Neural cell (in vitro differentiated cells): ENCODE measurements around the gene DCTD. TPM values are rescaled to one million over a fixed set of nuclear protein-coding genes. Genes with fewer than 3 reads are reported as not detected.

ENCODE experiments used
- H2AFZ ChIP-seq: fragments of 200-600, 300-800 bp; sonication (generic), shearing (Covaris generic); 2 replicates; pipeline ENCODE4 v1.6.0; 2014; ENCODE audit warnings: low read depth, mild to moderate bottlenecking, antibody characterized with exemption, low read length, moderate library complexity
- H3F3A ChIP-seq: fragments of 200-600 bp; shearing (Covaris generic); 2 replicates; pipeline ENCODE4 v1.6.1; 2016; ENCODE audit warnings: mild to moderate bottlenecking, moderate library complexity, mixed read lengths, antibody characterized with exemption, low read length; ENCODE audit not compliant: insufficient read depth, poor library complexity, severe bottlenecking
- H3K27ac ChIP-seq: fragments of 200-600, 300-800 bp; sonication (generic), shearing (Covaris generic); 2 replicates; pipeline ENCODE4 v1.5.1; 2014; ENCODE audit warnings: mild to moderate bottlenecking, low read length, moderate library complexity
- H3K27me3 ChIP-seq: fragments of 300-800, 200-600 bp; sonication (generic), shearing (Covaris generic); 2 replicates; pipeline ENCODE4 v1.6.0; 2014; ENCODE audit warnings: mild to moderate bottlenecking, low read depth, low read length, moderate library complexity; ENCODE audit not compliant: insufficient read depth
- H3K36me3 ChIP-seq: fragments of 300-800, 200-600 bp; sonication (generic), shearing (Covaris generic); 2 replicates; pipeline ENCODE4 v1.5.1; 2014; ENCODE audit warnings: mild to moderate bottlenecking, antibody characterized with exemption, low read length, moderate library complexity; ENCODE audit not compliant: insufficient read depth
- H3K4me2 ChIP-seq: fragments of 300-800, 200-600 bp; sonication (generic), shearing (Covaris generic); 2 replicates; pipeline ENCODE4 v1.6.0; 2014; ENCODE audit warnings: mild to moderate bottlenecking, low read length
- H3K4me3 ChIP-seq: fragments of 300-800, 200-600 bp; sonication (generic), shearing (Covaris generic); 2 replicates; pipeline ENCODE4 v1.5.1; 2014; ENCODE audit warnings: mild to moderate bottlenecking, low read length, moderate library complexity
- H3K79me2 ChIP-seq: fragments of 200-600 bp; shearing (Covaris generic); replicated peaks from 2 replicates; pipeline ENCODE4 v1.6.0; 2014; ENCODE audit warnings: mild to moderate bottlenecking, low read length, moderate library complexity; ENCODE audit not compliant: insufficient read depth
- H3K9ac ChIP-seq: fragments of 300-800, 200-600 bp; sonication (generic), shearing (Covaris generic); 2 replicates; pipeline ENCODE4 v1.6.1; 2016; ENCODE audit warnings: mild to moderate bottlenecking, low read length, mixed read lengths
- H3K9me2 ChIP-seq: fragments of 200-600 bp; shearing (Covaris generic); 2 replicates; pipeline ENCODE4 v1.6.1; 2016; ENCODE audit warnings: mild to moderate bottlenecking, low read length, mixed read lengths; ENCODE audit not compliant: insufficient read depth
- H3K9me3 ChIP-seq: fragments of 200-600, 300-800 bp; sonication (generic), shearing (Covaris generic); 2 replicates; pipeline ENCODE4 v1.6.1; 2016; ENCODE audit warnings: mild to moderate bottlenecking, mixed run types, low read length, moderate library complexity, mixed read lengths
- H4K20me1 ChIP-seq: fragments of 200-600 bp; shearing (Covaris generic); 2 replicates; pipeline ENCODE4 v1.6.1; 2016; ENCODE audit warnings: mild to moderate bottlenecking, mixed run types; ENCODE audit not compliant: insufficient read depth
- EP300 ChIP-seq: fragments of 450-650 bp; conservative IDR thresholded peaks from 2 replicates; pipeline ENCODE4 v1.6.1; 2014; ENCODE audit warnings: antibody characterized with exemption, mild to moderate bottlenecking, moderate library complexity; ENCODE audit not compliant: poor library complexity, severe bottlenecking
- EZH2 ChIP-seq: fragments of 200-600, 300-800 bp; shearing (Covaris generic), sonication (generic); IDR thresholded peaks from 2 replicates; pipeline ENCODE4 v1.6.1; 2014; ENCODE audit warnings: antibody characterized with exemption, low read length, borderline replicate concordance, mild to moderate bottlenecking; ENCODE audit not compliant: insufficient read depth, poor library complexity, severe bottlenecking
- MXI1 ChIP-seq: fragments of 450-650 bp; conservative IDR thresholded peaks from 2 replicates; pipeline ENCODE4 v1.6.1; 2014; ENCODE audit warnings: antibody characterized with exemption, mild to moderate bottlenecking; ENCODE audit not compliant: poor library complexity, severe bottlenecking
- POLR2AphosphoS5 ChIP-seq: IDR thresholded peaks from 2 replicates; pipeline ENCODE4 v1.6.1; 2012
- RAD21 ChIP-seq: fragments of 450-650 bp; conservative IDR thresholded peaks from 2 replicates; pipeline ENCODE4 v1.6.1; 2014; ENCODE audit warnings: antibody characterized with exemption, mild to moderate bottlenecking, moderate library complexity
- SMC3 ChIP-seq: fragments of 450-650 bp; conservative IDR thresholded peaks from 2 replicates; pipeline ENCODE4 v1.6.1; 2014; ENCODE audit warnings: antibody characterized with exemption, mild to moderate bottlenecking, moderate library complexity; ENCODE audit not compliant: poor library complexity
- TAF1 ChIP-seq: IDR thresholded peaks from 2 replicates; pipeline ENCODE4 v1.6.1; 2012; ENCODE audit warnings: low read depth
- polyA plus RNA-seq: library from polyadenylated mRNA; depleted of rRNA; stranded (reverse); fragments of >200 nt; gene quantifications from 2 replicates; pipeline ENCODE4 v1.2.3, GENCODE V29; 2014
- TF ChIP-seq, protein P1 (sequence below): IDR thresholded peaks from 2 replicates; pipeline ENCODE4 v1.6.1; 2012; ENCODE audit warnings: borderline replicate concordance
- TF ChIP-seq, protein P2 (sequence below): fragments of 450-650 bp; IDR thresholded peaks from 2 replicates; pipeline ENCODE4 v1.5.1; 2014; ENCODE audit warnings: antibody characterized with exemption, mild to moderate bottlenecking, moderate library complexity; ENCODE audit not compliant: poor library complexity, severe bottlenecking

DCTD gene
- polyA plus RNA-seq, 1 donor from 2014 or later = 26.4 TPM

DNA sequence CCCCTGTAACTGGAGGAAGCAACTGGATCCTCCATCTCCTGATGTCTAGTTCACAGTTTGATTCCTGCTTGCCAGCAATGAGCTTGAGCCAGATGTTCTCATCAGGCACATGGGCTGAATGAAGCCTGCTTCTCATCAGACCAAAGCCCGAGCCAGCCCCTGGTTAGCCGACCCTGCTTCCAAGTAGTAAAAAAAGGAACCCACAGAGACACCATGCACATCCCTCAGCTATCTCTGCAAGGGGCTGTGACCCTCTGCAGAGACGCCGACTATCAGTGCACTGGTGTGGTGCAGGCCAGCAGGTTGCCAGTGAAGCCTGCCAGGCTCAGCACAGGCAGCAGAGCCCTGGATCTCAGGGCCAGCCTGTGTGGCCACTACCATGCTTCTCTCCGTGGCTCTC, 2.8 kb downstream of the DCTD start:
- Histone ChIP-seq H3K4me3 (no peak overlapping the region), H3K9ac (no peak overlapping the region), H3K4me2 (no peak overlapping the region), H2AFZ (no peak overlapping the region), H3F3A (no peaks in the 10 kb centered on the region), H3K36me3 (no peaks in the 10 kb centered on the region), H3K79me2 (no peaks in the 10 kb centered on the region), H3K27me3 (no peaks in the 10 kb centered on the region), H3K9me2 (no peaks in the 10 kb centered on the region), H3K9me3 (no peaks in the 10 kb centered on the region), H3K27ac (no peak overlapping the region), H4K20me1 (no peaks in the 10 kb centered on the region)
- TF ChIP-seq EP300 (no peak), POLR2AphosphoS5 (no peak), SMC3 (no peak), MXI1 (no peak), RAD21 (no peak), TAF1 (no peak), EZH2 (no peak)
- TF ChIP-seq, protein P1, sequence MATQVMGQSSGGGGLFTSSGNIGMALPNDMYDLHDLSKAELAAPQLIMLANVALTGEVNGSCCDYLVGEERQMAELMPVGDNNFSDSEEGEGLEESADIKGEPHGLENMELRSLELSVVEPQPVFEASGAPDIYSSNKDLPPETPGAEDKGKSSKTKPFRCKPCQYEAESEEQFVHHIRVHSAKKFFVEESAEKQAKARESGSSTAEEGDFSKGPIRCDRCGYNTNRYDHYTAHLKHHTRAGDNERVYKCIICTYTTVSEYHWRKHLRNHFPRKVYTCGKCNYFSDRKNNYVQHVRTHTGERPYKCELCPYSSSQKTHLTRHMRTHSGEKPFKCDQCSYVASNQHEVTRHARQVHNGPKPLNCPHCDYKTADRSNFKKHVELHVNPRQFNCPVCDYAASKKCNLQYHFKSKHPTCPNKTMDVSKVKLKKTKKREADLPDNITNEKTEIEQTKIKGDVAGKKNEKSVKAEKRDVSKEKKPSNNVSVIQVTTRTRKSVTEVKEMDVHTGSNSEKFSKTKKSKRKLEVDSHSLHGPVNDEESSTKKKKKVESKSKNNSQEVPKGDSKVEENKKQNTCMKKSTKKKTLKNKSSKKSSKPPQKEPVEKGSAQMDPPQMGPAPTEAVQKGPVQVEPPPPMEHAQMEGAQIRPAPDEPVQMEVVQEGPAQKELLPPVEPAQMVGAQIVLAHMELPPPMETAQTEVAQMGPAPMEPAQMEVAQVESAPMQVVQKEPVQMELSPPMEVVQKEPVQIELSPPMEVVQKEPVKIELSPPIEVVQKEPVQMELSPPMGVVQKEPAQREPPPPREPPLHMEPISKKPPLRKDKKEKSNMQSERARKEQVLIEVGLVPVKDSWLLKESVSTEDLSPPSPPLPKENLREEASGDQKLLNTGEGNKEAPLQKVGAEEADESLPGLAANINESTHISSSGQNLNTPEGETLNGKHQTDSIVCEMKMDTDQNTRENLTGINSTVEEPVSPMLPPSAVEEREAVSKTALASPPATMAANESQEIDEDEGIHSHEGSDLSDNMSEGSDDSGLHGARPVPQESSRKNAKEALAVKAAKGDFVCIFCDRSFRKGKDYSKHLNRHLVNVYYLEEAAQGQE = no peak
- TF ChIP-seq, protein P2, sequence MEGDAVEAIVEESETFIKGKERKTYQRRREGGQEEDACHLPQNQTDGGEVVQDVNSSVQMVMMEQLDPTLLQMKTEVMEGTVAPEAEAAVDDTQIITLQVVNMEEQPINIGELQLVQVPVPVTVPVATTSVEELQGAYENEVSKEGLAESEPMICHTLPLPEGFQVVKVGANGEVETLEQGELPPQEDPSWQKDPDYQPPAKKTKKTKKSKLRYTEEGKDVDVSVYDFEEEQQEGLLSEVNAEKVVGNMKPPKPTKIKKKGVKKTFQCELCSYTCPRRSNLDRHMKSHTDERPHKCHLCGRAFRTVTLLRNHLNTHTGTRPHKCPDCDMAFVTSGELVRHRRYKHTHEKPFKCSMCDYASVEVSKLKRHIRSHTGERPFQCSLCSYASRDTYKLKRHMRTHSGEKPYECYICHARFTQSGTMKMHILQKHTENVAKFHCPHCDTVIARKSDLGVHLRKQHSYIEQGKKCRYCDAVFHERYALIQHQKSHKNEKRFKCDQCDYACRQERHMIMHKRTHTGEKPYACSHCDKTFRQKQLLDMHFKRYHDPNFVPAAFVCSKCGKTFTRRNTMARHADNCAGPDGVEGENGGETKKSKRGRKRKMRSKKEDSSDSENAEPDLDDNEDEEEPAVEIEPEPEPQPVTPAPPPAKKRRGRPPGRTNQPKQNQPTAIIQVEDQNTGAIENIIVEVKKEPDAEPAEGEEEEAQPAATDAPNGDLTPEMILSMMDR = no peak

DNA sequence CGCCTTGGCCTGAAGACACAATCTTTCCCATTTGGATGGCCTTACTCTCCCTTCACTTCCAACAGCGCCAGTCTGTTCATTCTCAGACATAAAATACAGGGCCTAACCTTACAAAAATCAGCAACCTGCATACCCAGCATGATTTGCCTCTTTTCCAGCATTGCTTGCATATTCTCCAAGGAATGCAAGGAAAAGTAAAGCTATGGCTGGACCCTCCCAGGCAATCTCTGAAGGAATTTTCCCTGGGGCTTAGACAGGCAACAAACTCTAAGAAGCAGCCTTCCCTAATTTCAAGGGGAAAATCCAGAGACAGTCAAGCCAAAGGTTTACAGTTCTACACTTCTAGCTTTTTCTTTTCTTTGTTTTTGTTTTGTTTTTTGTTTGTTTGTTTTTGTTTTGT, 3.6 kb downstream of the DCTD start:
- Histone ChIP-seq H3F3A (no peaks in the 10 kb centered on the region), H3K9me3 (no peaks in the 10 kb centered on the region), H3K4me3 (no peak overlapping the region), H3K27ac (no peak overlapping the region), H3K79me2 (no peaks in the 10 kb centered on the region), H3K9me2 (no peaks in the 10 kb centered on the region), H4K20me1 (no peaks in the 10 kb centered on the region), H3K4me2 (no peak overlapping the region), H3K9ac (no peak overlapping the region), H2AFZ (no peak overlapping the region), H3K36me3 (no peaks in the 10 kb centered on the region), H3K27me3 (no peaks in the 10 kb centered on the region)
- TF ChIP-seq TAF1 = no peak

DNA sequence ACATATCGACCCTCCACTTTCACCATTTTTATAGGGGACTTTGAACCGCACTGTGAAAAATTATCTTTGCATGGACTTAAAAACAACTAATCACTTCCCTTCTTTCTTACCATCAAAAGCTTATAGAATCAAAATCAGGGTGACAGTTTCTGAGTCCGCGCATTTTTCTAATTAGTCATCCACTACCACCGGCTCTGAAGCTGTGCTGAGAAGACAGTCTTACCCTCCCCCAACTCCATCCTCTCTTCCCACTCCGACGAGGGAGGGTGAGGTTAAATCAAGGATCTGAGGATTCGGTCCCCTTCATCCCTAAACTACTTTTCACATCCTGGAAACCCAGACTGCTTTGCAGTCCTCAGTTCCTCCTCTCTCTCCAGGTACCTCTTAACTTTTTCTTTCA, 4.2 kb downstream of the DCTD start:
- Histone ChIP-seq H3K27ac (no peak overlapping the region), H3K9me2 (no peaks in the 10 kb centered on the region), H2AFZ (no peak overlapping the region), H3K79me2 (no peaks in the 10 kb centered on the region), H3F3A (no peaks in the 10 kb centered on the region), H3K4me3 (no peak overlapping the region), H3K4me2 (no peak overlapping the region), H3K9me3 (no peaks in the 10 kb centered on the region), H3K27me3 (no peaks in the 10 kb centered on the region), H3K36me3 (no peaks in the 10 kb centered on the region), H3K9ac (no peak overlapping the region), H4K20me1 (no peaks in the 10 kb centered on the region)
- TF ChIP-seq EZH2 (no peak), EP300 (no peak), POLR2AphosphoS5 (no peak), RAD21 (no peak)
- TF ChIP-seq, protein P1 = no peak
- TF ChIP-seq, protein P2 = no peak
